Right cardiac atrium (tissue), 5 donors: Measurements from ENCODE around the gene COL6A2. TPM values are rescaled to one million over a fixed set of nuclear protein-coding genes. Genes with fewer than 3 reads are reported as not detected.
A peak's percentile ranks its signal among the peaks of the same experiment; 100 is the strongest.
"Not testable (repeated sequence)": the region's sequence is repeated elsewhere in the genome, so short reads cannot be mapped to it uniquely, and the experiment has no call there.

Source experiments
- ATAC-seq, 2 donors: fragments of 200-7000 bp; cut with Tn5 transposase; one replicate each; pipeline versions ENCODE4 v1.8.0 to v1.9.1; 2020; ENCODE audit warnings: moderate library complexity in 2 of 2, mild to moderate bottlenecking in 1 of 2
- DNase-seq, 3 donors: peaks; one replicate each; pipeline ENCODE4 v3.0.0-alpha.2; 2020
- H3K27ac ChIP-seq: one replicate; pipeline ENCODE4 v1.5.1; 2013; ENCODE audit warnings: mild to moderate bottlenecking, low read length, control low read depth, moderate library complexity
- H3K27me3 ChIP-seq: one replicate; pipeline ENCODE4 v1.6.1; 2013; ENCODE audit not compliant: control insufficient read depth, insufficient read depth
- H3K4me1 ChIP-seq: one replicate; pipeline ENCODE4 v1.6.1; 2013; ENCODE audit warnings: low read length; ENCODE audit not compliant: control insufficient read depth, insufficient read depth
- H3K4me3 ChIP-seq: one replicate; pipeline ENCODE4 v1.5.1; 2013; ENCODE audit warnings: low read length, control low read depth
- H3K9me3 ChIP-seq: one replicate; pipeline ENCODE4 v1.6.1; 2013; ENCODE audit warnings: low read length; ENCODE audit not compliant: control insufficient read depth
- WGBS: extraction: QIAGEN DNeasy Blood & Tissue Kit; methylation state at CpG from one replicate; pipeline ENCODE4 v1.1.7; 2013; 5-methylcytosine and 5-hydroxymethylcytosine counted together
- intact Hi-C, 4 donors: fragments of 100-400 bp; cut with DNase I; formaldehyde crosslinking; loops; one replicate each; pipeline versions ENCODE4 v1.11.0 to v1.14.0; 2022 to 2023
- polyA plus RNA-seq: library from polyadenylated mRNA; stranded (reverse); fragments of 200-250 nt; gene quantifications from one replicate; pipeline ENCODE4 v1.2.3, GENCODE V29; 2013
- total RNA-seq, 4 donors: library from RNA; stranded (reverse); fragmentation: NEBNext Ultra II Directional; extraction: Animal tissue kit (Norgen Biotek cat#: 25700); gene quantifications; one replicate each; pipeline ENCODE4 v1.2.1, GENCODE V29; 2021
- donor health status: healthy with polysubstance abuse.
- donor health status: DM: no; HTN: yes; CAD: no.
- donor health status: DM: no; HTN: no; CAD: no.
- donor health status: DM: no; HTN: yes; CAD: no; lungs with severe emphysema.
- donor health status: DM: yes; HTN: yes; CAD: no.

The COL6A2 gene
- total and polyA plus RNA-seq, 5 donors, result 198 to 323 (median 226) TPM

DNA sequence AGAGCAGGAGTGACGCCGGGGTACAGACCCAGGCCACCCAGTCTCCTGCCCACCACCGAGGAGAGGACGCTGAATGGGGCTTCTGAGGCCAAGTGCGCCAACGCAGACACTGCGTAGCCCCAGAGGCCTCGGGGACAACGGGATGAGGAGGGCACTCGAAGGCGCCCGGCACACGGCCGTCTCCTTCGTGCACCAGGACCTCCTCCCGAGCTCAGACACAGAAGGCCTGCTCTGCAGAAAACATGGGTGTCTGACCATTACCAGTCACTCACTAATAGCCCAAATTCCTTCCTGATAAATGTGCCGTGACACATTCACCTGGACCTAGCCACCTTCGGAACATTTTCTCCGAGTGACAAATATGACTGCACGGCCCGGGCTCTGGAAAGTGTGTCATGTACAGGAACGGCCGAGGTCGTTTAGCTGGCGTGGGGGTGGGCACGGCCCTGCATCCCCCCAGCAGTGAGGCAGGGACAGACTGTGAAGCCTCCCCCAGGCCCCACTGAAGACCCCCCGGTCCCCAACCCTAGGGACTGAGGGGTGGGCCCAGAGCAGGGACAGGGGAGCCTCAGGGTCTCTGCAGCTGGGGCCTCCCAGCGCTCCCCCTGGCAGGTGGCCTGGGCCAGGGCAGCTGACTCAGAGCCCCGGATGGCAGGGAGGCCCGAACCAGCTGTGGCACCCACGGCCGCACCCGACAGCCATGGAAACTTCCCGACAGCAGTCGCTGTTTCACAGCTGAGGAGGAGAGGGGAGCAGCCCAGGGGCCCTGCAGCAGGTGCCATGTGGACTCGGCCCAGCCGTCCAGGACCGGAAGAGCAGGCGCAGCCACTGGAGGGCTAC is 16.7 kb upstream of the COL6A2 start:
- Histone ChIP-seq H3K27ac (no peak overlapping the region), H3K4me1 (no peaks in the 10 kb centered on the region), H3K27me3 (no peaks in the 10 kb centered on the region), H3K4me3 (no peak overlapping the region), H3K9me3 (no peaks in the 10 kb centered on the region)
- WGBS, result 86% methylated on average over 39 of the region's 39 CpGs
- intact Hi-C loops, result no loop called here
- ATAC-seq (no peak), DNase-seq (peak in 1 of 3 donors; percentile 51)

DNA sequence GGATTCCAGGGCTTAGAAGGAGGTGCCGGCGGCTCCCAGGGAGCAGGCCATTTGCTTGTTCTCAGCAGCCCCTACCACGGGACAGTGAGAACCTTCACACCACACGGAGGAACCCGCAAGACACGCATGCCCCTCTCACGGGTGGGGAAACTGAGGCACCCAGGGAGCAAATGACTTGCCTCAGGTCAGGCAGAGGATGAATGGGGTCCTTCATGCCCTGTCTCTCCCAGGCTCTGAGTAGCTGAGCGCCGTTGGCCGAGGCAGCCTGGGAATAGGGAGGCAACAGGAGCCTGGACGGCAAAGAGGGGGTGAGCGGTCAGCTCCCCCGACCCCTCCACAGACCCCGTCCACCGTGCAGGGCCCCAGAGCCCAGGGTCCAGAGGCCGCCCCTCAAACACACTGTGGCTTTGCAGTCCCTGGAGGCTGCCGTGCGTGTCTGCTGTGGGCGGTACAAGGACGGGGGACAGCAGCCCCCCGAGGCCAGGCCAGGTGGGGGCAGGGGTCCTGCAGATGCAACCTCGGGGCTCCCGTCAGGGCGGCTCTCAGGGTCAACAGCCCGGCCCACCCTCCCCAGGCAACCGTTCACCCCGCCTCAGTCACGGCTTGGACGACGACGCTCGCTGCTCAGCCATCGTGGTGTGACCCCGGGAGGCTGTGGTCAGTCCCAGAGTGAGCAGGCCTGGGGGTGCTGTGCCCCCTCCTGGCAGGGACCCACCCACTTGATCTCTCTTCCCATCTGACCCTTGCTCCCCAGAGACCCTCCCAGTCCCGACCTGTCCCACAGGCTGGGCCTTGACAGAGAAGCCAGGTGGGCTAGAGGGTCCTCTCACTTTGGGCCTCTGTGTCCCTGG is 15.8 kb upstream of the COL6A2 start:
- Histone ChIP-seq H3K4me3 (no peak overlapping the region), H3K27ac (no peak overlapping the region), H3K27me3 (no peaks in the 10 kb centered on the region), H3K9me3 (no peaks in the 10 kb centered on the region), H3K4me1 (no peaks in the 10 kb centered on the region)
- 92% methylated on average over 35 of the region's 35 CpGs for WGBS
- intact Hi-C loops, result no loop called here
- peak in 1 of 3 donors; percentile 47 for DNase-seq
- ATAC-seq, result no peak

DNA sequence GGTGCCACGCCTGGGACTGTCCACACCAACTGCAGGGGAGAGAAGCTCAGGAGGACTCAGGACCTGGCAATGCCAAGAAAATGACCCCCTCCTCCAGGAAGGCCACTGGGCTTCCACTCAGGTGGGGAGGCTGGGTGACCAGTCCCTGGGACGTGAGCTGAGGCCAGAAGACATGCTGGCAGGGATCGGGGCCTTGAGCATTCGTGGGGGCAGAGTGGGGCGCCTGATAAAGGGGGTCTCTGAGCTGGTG is 15.3 kb upstream of the COL6A2 start:
- Histone ChIP-seq H3K27me3 (no peaks in the 10 kb centered on the region), H3K4me1 (no peaks in the 10 kb centered on the region), H3K27ac (no peak overlapping the region), H3K4me3 (no peak overlapping the region), H3K9me3 (no peaks in the 10 kb centered on the region)
- ATAC-seq (no peak), DNase-seq (no peak)
- 91% methylated on average over 5 of the region's 5 CpGs for WGBS
- intact Hi-C loops, result no loop called here

DNA sequence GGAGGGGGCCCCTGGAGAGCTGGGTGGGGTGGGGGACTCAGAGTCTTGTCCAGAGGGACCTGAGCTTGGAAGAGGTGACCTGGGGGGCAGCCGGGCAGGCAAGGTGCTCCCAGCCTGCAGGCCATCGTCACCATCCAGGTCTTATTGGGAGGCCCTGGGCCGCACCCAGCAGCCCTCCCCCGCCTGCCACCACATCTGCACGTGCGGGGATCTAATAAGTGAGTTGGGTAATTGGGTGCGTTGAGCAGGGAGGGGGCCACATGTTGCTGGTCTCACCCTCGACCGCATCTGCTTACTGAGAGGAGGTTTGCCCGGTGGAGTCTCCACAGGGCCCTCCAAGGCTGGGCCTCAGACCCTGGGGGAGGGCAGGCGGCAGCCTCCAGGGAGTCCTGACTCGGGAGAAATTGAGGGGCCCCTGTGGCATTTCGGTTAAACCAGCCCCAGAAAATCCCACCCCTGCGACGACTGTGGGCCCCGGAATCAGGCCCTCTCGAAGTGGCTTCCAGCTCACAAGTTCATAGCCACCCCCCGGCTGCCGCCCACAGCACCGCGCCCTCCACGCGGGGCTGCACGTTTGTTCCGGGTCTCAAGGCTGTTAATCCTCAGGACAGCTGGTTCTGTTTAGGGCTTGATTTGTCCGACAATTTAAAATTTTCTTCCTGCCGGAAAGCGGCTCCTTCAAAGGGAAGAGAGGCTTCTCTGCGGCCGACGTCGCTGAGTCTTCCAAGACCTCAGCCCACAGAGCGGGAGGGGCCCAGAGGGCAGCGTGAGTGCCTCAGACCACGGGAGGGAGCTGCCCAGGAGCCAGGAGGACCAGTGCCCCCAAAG is 14.7 kb upstream of the COL6A2 start:
- DNase-seq (peak in 1 of 3 donors; percentile 46), ATAC-seq (no peak)
- H3K9me3 ChIP-seq, result no peaks in the 10 kb centered on the region
- H3K4me3 ChIP-seq, result no peak overlapping the region
- 81% methylated on average over 35 of the region's 35 CpGs for WGBS
- H3K27me3 ChIP-seq, result no peaks in the 10 kb centered on the region
- intact Hi-C loops, result no loop called here
- H3K4me1 ChIP-seq, result no peaks in the 10 kb centered on the region
- H3K27ac ChIP-seq, result no peak overlapping the region

DNA sequence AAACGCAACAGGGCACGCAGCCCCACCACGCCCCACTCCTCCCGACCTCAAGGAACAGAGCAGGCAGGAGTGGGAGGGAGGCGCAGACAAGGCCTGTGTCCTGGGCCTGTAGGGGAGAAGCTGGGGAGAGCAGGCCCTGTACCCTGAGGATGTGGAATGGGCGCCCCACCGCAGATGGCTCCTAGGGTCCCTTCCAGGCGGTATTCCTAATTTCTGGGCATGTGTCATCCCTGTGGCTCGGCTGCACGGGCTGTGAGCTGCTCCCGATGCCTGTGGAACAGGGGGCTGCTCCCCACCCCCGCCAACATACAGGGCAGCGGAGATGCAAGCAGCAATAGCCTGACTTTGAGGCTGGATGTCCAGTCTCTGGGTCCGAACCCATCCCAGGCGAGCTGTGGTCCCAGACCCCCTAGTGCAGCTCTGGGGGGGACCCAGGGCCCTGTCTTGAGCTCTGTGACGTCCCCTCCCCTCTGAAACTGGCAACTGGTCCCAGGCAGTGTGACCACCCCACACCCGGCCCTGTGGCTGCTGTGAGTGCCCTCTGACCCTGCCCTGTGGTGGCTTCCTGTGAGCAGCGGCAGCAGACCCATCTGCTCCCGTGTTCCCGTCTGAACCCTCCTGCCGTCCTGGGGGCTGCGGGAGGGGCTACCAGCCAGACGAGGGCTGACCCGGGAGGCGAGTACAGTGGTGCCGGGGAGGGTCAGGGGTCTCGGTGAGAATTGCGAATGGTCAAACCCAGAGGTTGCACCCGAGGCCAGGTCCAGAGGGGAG is 13.9 kb upstream of the COL6A2 start:
- DNase-seq (peak in 1 of 3 donors; percentile 39), ATAC-seq (no peak)
- no peak overlapping the region for H3K27ac ChIP-seq
- H3K4me3 ChIP-seq, result no peak overlapping the region
- intact Hi-C loops, result no loop called here
- no peaks in the 10 kb centered on the region for H3K9me3 ChIP-seq
- no peaks in the 10 kb centered on the region for H3K4me1 ChIP-seq
- WGBS, result 79% methylated on average over 29 of the region's 29 CpGs
- H3K27me3 ChIP-seq, result no peaks in the 10 kb centered on the region

DNA sequence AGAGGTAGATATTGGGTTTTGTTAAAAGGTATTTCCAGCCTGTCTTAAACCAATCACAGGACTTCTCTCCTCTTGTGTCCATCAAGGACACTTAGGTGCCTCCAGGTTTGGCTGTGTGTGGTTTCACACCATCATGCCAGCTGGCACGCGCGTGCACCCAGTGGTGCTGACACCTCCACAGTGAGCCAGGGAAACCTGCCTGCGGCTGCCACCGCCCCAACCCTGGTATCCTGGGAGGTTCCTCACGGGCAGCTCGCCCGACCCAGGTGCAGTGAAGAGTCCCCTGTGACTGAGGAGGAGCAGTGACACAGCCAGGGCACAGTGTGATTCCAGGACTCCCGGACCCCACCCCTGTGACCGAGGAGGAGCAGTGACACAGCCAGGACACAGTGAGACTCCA is 13.2 kb upstream of the COL6A2 start:
- WGBS, result 92% methylated on average over 10 of the region's 10 CpGs

DNA sequence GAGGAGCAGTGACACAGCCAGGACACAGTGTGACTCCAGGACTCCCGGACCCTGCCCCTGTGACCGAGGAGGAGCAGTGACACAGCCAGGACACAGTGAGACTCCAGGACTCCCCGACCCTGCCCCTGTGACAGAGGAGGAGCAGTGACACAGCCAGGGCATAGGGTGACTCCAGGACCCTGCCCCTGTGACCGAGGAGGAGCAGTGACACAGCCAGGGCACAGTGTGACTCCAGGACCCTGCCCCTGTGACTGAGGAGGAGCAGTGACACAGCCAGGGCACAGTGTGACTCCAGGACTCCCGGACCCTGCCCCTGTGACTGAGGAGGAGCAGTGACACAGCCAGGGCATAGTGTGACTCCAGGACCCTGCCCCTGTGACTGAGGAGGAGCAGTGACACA is 12.7 kb upstream of the COL6A2 start:
- DNase-seq, H3K27me3 ChIP-seq, H3K4me1 ChIP-seq, H3K27ac ChIP-seq, H3K9me3 ChIP-seq, ATAC-seq, H3K4me3 ChIP-seq, intact Hi-C loops: not testable (repeated sequence)
- WGBS, result 71% methylated on average over 5 of the region's 5 CpGs

More for the DNA sequence above, 13.2 kb upstream of the COL6A2 start:
- intact Hi-C loops, result no loop called here
- Histone ChIP-seq H3K9me3 (no peaks in the 10 kb centered on the region), H3K4me1 (no peaks in the 10 kb centered on the region), H3K4me3 (no peak overlapping the region), H3K27ac (no peak overlapping the region), H3K27me3 (no peaks in the 10 kb centered on the region)
- ATAC-seq (no peak), DNase-seq (no peak)

DNA sequence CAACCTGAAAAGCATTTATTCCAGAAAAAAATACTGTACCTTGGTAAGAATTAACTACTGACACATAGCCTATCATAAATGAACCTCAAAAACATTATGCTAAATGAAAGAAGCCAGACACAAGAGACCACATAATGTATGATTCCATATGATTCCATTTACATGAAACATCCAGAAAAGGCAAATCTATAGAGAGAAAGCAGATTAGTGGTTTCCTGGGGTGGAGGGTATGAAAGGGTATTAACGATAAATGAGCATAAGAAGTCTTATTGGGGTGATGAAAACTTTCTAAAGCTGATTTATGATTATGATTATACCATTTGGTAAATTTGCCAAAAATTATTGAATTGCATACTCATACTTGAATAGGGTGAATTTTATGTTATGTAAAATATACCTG is 10.3 kb upstream of the COL6A2 start:
- 94% methylated on average over 1 of the region's 1 CpG for WGBS
- Histone ChIP-seq H3K4me1 (no peaks in the 10 kb centered on the region), H3K4me3 (no peak overlapping the region), H3K27me3 (no peaks in the 10 kb centered on the region), H3K9me3 (no peaks in the 10 kb centered on the region), H3K27ac (no peak overlapping the region)
- ATAC-seq, result no peak
- no peak for DNase-seq
- intact Hi-C loops, result no loop called here

DNA sequence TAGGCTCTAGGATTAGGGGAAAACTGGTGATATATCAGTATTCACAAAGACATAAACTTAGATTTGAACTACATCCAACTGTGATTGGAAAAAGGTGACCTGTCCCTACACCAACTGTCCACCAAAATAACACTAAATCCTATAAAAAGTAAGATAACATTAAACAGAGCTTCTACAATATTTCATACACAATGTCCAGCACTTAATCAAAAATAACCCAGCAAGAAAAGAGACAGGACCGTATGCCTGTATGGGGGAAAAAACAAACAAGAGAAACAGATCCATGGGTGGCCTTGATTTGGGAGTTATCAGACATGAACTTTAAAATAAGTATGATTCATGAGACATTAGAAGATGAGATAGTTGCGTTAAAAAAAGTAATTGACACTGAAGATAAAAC is 9.7 kb upstream of the COL6A2 start:
- Histone ChIP-seq H3K27ac (no peak overlapping the region), H3K27me3 (no peaks in the 10 kb centered on the region), H3K4me3 (no peak overlapping the region), H3K4me1 (no peaks in the 10 kb centered on the region), H3K9me3 (no peaks in the 10 kb centered on the region)
- 89% methylated on average over 2 of the region's 2 CpGs for WGBS
- ATAC-seq (no peak), DNase-seq (no peak)
- intact Hi-C loops, result no loop called here

DNA sequence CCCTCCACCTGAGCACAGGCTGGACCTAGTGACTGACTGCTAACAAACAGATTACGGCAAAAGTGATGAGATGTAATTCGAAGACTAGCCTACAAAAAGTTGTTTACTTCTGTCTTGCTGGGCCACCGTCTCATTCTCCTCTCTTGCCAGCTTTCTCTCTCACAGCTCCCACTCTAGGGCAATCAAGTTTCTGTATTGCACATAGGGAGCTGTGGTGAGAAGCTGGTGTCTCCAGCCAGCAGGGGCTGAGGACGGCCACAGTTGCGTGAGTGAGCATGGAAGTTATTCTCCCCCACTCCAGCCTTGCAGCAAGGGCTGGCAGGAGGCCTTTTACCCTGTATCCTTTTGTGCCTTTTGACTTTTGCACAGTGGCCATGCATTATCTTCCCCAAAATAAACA is 8.6 kb upstream of the COL6A2 start:
- H3K4me3 ChIP-seq, result no peak overlapping the region
- no peak for ATAC-seq
- DNase-seq, result no peak
- H3K27ac ChIP-seq, result no peak overlapping the region
- WGBS, result 66% methylated on average over 5 of the region's 5 CpGs
- no peaks in the 10 kb centered on the region for H3K4me1 ChIP-seq
- H3K9me3 ChIP-seq, result no peaks in the 10 kb centered on the region
- H3K27me3 ChIP-seq, result no peaks in the 10 kb centered on the region
- intact Hi-C loops, result no loop called here
